Neural progenitor cell (in vitro differentiated cells): ENCODE data around the gene ZNF224. TPM values are rescaled to one million over a fixed set of nuclear protein-coding genes. Genes with fewer than 3 reads are reported as not detected.

Source experiments
- DNase-seq: peaks from one replicate; pipeline ENCODE4 v3.0.0-alpha.2; 2016; ENCODE audit warnings: low spot score
- H2AFZ ChIP-seq: fragments of 200-600 bp; sonication (generic); replicated peaks from 2 replicates; pipeline ENCODE4 v1.6.1; 2016; ENCODE audit warnings: antibody characterized with exemption
- H3F3A ChIP-seq: fragments of 200-600 bp; sonication (generic); 2 replicates; pipeline ENCODE4 v1.6.1; 2016; ENCODE audit warnings: antibody characterized with exemption, low read depth
- H3K27ac ChIP-seq: fragments of 200-600 bp; sonication (generic); 2 replicates; pipeline ENCODE4 v1.5.1; 2016; ENCODE audit warnings: mild to moderate bottlenecking
- H3K27me3 ChIP-seq: fragments of 200-600 bp; sonication (generic); 2 replicates; pipeline ENCODE4 v1.6.1; 2016; ENCODE audit warnings: mild to moderate bottlenecking, moderate library complexity
- H3K36me3 ChIP-seq: fragments of 200-600 bp; sonication (generic); 2 replicates; pipeline ENCODE4 v1.5.1; 2016
- H3K4me1 ChIP-seq: fragments of 200-600 bp; sonication (generic); 2 replicates; pipeline ENCODE4 v1.6.1; 2016; ENCODE audit warnings: mixed run types
- H3K4me2 ChIP-seq: fragments of 200-600 bp; sonication (generic); 2 replicates; pipeline ENCODE4 v1.6.1; 2016
- H3K4me3 ChIP-seq: fragments of 200-600 bp; sonication (generic); 2 replicates; pipeline ENCODE4 v1.5.1; 2016
- H3K79me2 ChIP-seq: fragments of 200-600 bp; sonication (generic); 2 replicates; pipeline ENCODE4 v1.6.1; 2016; ENCODE audit warnings: low read depth
- H3K9ac ChIP-seq: fragments of 200-600 bp; sonication (generic); 2 replicates; pipeline ENCODE4 v1.6.1; 2016
- H3K9me3 ChIP-seq: fragments of 200-600 bp; sonication (generic); 2 replicates; pipeline ENCODE4 v1.5.1; 2016; ENCODE audit warnings: low read depth
- H4K20me1 ChIP-seq: fragments of 200-600 bp; sonication (generic); 2 replicates; pipeline ENCODE4 v1.6.1; 2016; ENCODE audit warnings: low read depth
- H3K27ac Mint-ChIP-seq: 3 replicates; pipeline ENCODE4 v1.8.0; 2021; ENCODE audit warnings: mixed read lengths
- H3K27me3 Mint-ChIP-seq: 2 replicates; pipeline ENCODE4 v1.8.0; 2022; ENCODE audit warnings: low read depth, mild to moderate bottlenecking, inconsistent platforms, moderate library complexity, mixed read lengths; ENCODE audit not compliant: insufficient read depth
- H3K36me3 Mint-ChIP-seq: 3 replicates; pipeline ENCODE4 v1.8.0; 2021; ENCODE audit warnings: mixed read lengths
- H3K4me1 Mint-ChIP-seq: 3 replicates; pipeline ENCODE4 v1.8.0; 2021; ENCODE audit warnings: mixed read lengths
- H3K4me3 Mint-ChIP-seq: 3 replicates; pipeline ENCODE4 v1.8.0; 2021; ENCODE audit warnings: mild to moderate bottlenecking, moderate library complexity, mixed read lengths
- H3K9me3 Mint-ChIP-seq: 3 replicates; pipeline ENCODE4 v1.8.0; 2020; ENCODE audit warnings: mixed read lengths
- EZH2 ChIP-seq: fragments of 200-600 bp; sonication (generic); IDR thresholded peaks from 2 replicates; pipeline ENCODE4 v1.6.1; 2017; ENCODE audit warnings: antibody characterized with exemption, mild to moderate bottlenecking, moderate library complexity
- EZH2phosphoT487 ChIP-seq: fragments of 200-600 bp; sonication (generic); IDR thresholded peaks from 2 replicates; pipeline ENCODE4 v1.6.1; 2017; ENCODE audit warnings: antibody characterized with exemption
- total RNA-seq: library from RNA; depleted of rRNA; stranded (reverse); fragments of >200 nt; gene quantifications from 2 replicates; pipeline ENCODE4 v1.2.3, GENCODE V29; 2015; ENCODE audit warnings: low replicate concordance
- TF ChIP-seq, protein P1 (sequence below): fragments of 200-600 bp; sonication (generic); IDR thresholded peaks from 2 replicates; pipeline ENCODE4 v1.5.1; 2017; ENCODE audit warnings: antibody characterized with exemption, mild to moderate bottlenecking

The ZNF224 gene
- total RNA-seq, 1 donor from 2014 or later: 28.7 TPM

- peaks cover 9% of the 10 kb centered on the region for H3K27me3 Mint-ChIP-seq
- Histone ChIP-seq H2AFZ (peak overlapping the region; percentile 97), H3K4me3 (peak overlapping the region; percentile 68), H3K4me2 (peak overlapping the region; percentile 83), H3K27me3 (peaks cover 9% of the 10 kb centered on the region), H3K4me1 (peaks cover 8% of the 10 kb centered on the region), H4K20me1 (no peaks in the 10 kb centered on the region), H3K36me3 (peaks cover 7% of the 10 kb centered on the region), H3K9me3 (no peaks in the 10 kb centered on the region), H3K9ac (no peak overlapping the region), H3F3A (no peaks in the 10 kb centered on the region), H3K27ac (no peak overlapping the region), H3K79me2 (no peaks in the 10 kb centered on the region)
- H3K9me3 Mint-ChIP-seq: peaks cover 23% of the 10 kb centered on the region
- TF ChIP-seq EZH2phosphoT487 (no peak), EZH2 (no peak)
- TF ChIP-seq, protein P1, sequence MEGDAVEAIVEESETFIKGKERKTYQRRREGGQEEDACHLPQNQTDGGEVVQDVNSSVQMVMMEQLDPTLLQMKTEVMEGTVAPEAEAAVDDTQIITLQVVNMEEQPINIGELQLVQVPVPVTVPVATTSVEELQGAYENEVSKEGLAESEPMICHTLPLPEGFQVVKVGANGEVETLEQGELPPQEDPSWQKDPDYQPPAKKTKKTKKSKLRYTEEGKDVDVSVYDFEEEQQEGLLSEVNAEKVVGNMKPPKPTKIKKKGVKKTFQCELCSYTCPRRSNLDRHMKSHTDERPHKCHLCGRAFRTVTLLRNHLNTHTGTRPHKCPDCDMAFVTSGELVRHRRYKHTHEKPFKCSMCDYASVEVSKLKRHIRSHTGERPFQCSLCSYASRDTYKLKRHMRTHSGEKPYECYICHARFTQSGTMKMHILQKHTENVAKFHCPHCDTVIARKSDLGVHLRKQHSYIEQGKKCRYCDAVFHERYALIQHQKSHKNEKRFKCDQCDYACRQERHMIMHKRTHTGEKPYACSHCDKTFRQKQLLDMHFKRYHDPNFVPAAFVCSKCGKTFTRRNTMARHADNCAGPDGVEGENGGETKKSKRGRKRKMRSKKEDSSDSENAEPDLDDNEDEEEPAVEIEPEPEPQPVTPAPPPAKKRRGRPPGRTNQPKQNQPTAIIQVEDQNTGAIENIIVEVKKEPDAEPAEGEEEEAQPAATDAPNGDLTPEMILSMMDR: no peak
- peaks cover 20% of the 10 kb centered on the region for H3K36me3 Mint-ChIP-seq
- no peak overlapping the region for H3K27ac Mint-ChIP-seq
- peak overlapping the region; percentile 94 for H3K4me3 Mint-ChIP-seq
- peaks cover 16% of the 10 kb centered on the region for H3K4me1 Mint-ChIP-seq
- no peak for DNase-seq
These were observed 21.4 kb upstream of the ZNF224 start for GRCh38 chr19:44072543-44073401.

DNA sequence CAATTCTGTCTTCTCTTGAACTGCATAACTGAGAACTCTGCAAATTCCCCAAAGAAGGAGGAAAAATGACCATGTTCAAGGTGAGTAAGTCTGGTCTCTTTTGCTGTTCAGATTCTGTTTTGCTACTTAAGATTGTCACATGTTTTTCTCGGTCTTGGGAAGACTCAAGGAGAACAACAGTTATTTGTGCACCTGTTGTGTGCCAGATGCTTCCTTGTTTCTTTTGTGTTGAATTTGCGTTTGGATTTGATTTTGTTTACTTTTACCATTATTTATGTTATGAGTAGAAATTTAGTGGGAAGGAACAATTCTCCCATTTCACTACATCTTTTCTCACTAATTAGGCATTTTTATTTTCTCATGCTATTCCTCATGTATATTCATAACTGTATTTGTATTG, 17.8 kb upstream of the ZNF224 start:
- Histone ChIP-seq H4K20me1 (no peaks in the 10 kb centered on the region), H3K9ac (no peak overlapping the region), H3K4me1 (peaks cover 8% of the 10 kb centered on the region), H3K9me3 (no peaks in the 10 kb centered on the region), H3F3A (no peaks in the 10 kb centered on the region), H2AFZ (no peak overlapping the region), H3K79me2 (no peaks in the 10 kb centered on the region), H3K4me3 (no peak overlapping the region), H3K27me3 (peaks cover 9% of the 10 kb centered on the region), H3K27ac (no peak overlapping the region), H3K36me3 (no peaks in the 10 kb centered on the region), H3K4me2 (no peak overlapping the region)
- H3K4me3 Mint-ChIP-seq: no peak overlapping the region
- TF ChIP-seq EZH2 (no peak), EZH2phosphoT487 (no peak)
- TF ChIP-seq, protein P1: no peak
- H3K27me3 Mint-ChIP-seq: peaks cover 9% of the 10 kb centered on the region
- H3K4me1 Mint-ChIP-seq: peaks cover 16% of the 10 kb centered on the region
- DNase-seq: no peak
- peaks cover 6% of the 10 kb centered on the region for H3K9me3 Mint-ChIP-seq
- no peak overlapping the region for H3K27ac Mint-ChIP-seq
- H3K36me3 Mint-ChIP-seq: peaks cover 19% of the 10 kb centered on the region

GRCh38 chr19:44092108-44092507, 2.1 kb upstream of the ZNF224 start:
- H4K20me1 ChIP-seq: no peaks in the 10 kb centered on the region
- peaks cover 22% of the 10 kb centered on the region for H3K79me2 ChIP-seq
- no peaks in the 10 kb centered on the region for H3K27me3 ChIP-seq
- H3K27ac ChIP-seq: no peak overlapping the region
- TF ChIP-seq, protein P1: no peak
- TF ChIP-seq EZH2 (no peak), EZH2phosphoT487 (no peak)
- no peaks in the 10 kb centered on the region for H3K36me3 ChIP-seq
- no peak overlapping the region for H3K4me3 Mint-ChIP-seq
- H3K27me3 Mint-ChIP-seq: peaks cover 9% of the 10 kb centered on the region
- H3K4me1 ChIP-seq: peaks cover 9% of the 10 kb centered on the region
- no peaks in the 10 kb centered on the region for H3K9me3 ChIP-seq
- H3K27ac Mint-ChIP-seq: no peak overlapping the region
- H3K36me3 Mint-ChIP-seq: peaks cover 5% of the 10 kb centered on the region
- peaks cover 4% of the 10 kb centered on the region for H3K4me1 Mint-ChIP-seq
- no peak overlapping the region for H3K4me2 ChIP-seq
- H3K9ac ChIP-seq: no peak overlapping the region
- no peaks in the 10 kb centered on the region for H3F3A ChIP-seq
- no peaks in the 10 kb centered on the region for H3K9me3 Mint-ChIP-seq
- no peak overlapping the region for H2AFZ ChIP-seq
- no peak overlapping the region for H3K4me3 ChIP-seq
- DNase-seq: no peak
